Sigmoid colon (tissue), 4 donors: ENCODE data around the gene USP50.

ENCODE experiments used
- EP300 ChIP-seq, 4 donors: sonication (generic); formaldehyde crosslinking; IDR thresholded peaks; one replicate each; pipeline ENCODE4 v1.6.1; 2017; ENCODE audit warnings: antibody characterized with exemption in 4 of 4
- POLR2A ChIP-seq, 2 donors: fragments of 450-650 bp; IDR thresholded peaks; one replicate each; pipeline ENCODE4 v1.6.1; 2016; ENCODE audit warnings: antibody characterized with exemption in 2 of 2, mild to moderate bottlenecking in 2 of 2, moderate library complexity in 2 of 2
- TF ChIP-seq, protein P1 (sequence below), 4 experiments: fragments of 450-650 bp in 3 of 4; fragments of 200-600 bp in 1 of 4; IDR thresholded peaks; one replicate each; pipeline ENCODE4 v1.5.1; 2016 to 2019; ENCODE audit warnings: antibody characterized with exemption in 4 of 4, mild to moderate bottlenecking in 3 of 4, moderate library complexity in 2 of 4

DNA sequence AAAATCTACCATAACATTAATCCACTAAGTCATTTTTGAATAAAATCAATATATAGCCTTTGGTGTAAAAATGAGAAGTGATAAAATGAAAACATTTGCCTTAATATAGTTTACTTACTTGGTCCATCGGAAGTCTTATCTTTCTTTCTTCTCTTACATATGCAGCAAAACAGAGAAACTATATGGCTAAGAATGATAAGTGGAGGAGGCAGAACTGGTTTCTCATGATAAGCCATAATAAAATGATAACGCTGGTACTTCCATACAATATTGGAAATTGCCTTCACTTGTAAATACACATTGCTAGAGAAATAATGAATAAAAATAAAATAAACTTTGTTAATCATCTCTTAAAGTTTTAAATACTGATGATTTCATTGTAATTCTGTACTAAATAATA is 47.8 kb upstream of the USP50 start:
- TF ChIP-seq, protein P1, sequence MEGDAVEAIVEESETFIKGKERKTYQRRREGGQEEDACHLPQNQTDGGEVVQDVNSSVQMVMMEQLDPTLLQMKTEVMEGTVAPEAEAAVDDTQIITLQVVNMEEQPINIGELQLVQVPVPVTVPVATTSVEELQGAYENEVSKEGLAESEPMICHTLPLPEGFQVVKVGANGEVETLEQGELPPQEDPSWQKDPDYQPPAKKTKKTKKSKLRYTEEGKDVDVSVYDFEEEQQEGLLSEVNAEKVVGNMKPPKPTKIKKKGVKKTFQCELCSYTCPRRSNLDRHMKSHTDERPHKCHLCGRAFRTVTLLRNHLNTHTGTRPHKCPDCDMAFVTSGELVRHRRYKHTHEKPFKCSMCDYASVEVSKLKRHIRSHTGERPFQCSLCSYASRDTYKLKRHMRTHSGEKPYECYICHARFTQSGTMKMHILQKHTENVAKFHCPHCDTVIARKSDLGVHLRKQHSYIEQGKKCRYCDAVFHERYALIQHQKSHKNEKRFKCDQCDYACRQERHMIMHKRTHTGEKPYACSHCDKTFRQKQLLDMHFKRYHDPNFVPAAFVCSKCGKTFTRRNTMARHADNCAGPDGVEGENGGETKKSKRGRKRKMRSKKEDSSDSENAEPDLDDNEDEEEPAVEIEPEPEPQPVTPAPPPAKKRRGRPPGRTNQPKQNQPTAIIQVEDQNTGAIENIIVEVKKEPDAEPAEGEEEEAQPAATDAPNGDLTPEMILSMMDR (IDR thresholded peaks at IDR 0.05), result no peak
- TF ChIP-seq POLR2A (IDR thresholded peaks at IDR 0.05) (no peak), EP300 (IDR thresholded peaks at IDR 0.05) (no peak)
